Trophoblast cell (in vitro differentiated cells and primary cell): ENCODE results near the gene ROBO1.
"Not testable (repeated sequence)": the region's sequence is repeated elsewhere in the genome, so short reads cannot be mapped to it uniquely, and the experiment has no call there.

Experiments used
- DNase-seq, 2 donors: peaks; one replicate each; pipeline ENCODE4 v3.0.0-alpha.2; 2016
- H2AFZ ChIP-seq: 2 replicates; pipeline ENCODE4 v1.6.1; 2013; ENCODE audit warnings: low read length, moderate library complexity, mild to moderate bottlenecking; ENCODE audit not compliant: insufficient read depth, poor library complexity
- H2AK5ac ChIP-seq: 2 replicates; pipeline ENCODE4 v1.6.1; 2013; ENCODE audit warnings: mild to moderate bottlenecking, low read length
- H2BK120ac ChIP-seq: 2 replicates; pipeline ENCODE4 v1.6.1; 2013; ENCODE audit warnings: low read length, mild to moderate bottlenecking, moderate library complexity; ENCODE audit not compliant: insufficient read depth, poor library complexity
- H2BK12ac ChIP-seq: 2 replicates; pipeline ENCODE4 v1.6.1; 2013; ENCODE audit warnings: mild to moderate bottlenecking, low read length, moderate library complexity
- H2BK5ac ChIP-seq: 2 replicates; pipeline ENCODE4 v1.6.1; 2013; ENCODE audit warnings: low read length, low read depth, moderate library complexity, mild to moderate bottlenecking; ENCODE audit not compliant: poor library complexity
- H3K14ac ChIP-seq: 2 replicates; pipeline ENCODE4 v1.6.1; 2013; ENCODE audit warnings: mild to moderate bottlenecking, low read length
- H3K18ac ChIP-seq: 2 replicates; pipeline ENCODE4 v1.6.1; 2013; ENCODE audit warnings: mild to moderate bottlenecking, low read length
- H3K23ac ChIP-seq: 2 replicates; pipeline ENCODE4 v1.6.1; 2013; ENCODE audit warnings: low read length
- H3K27ac ChIP-seq: 2 replicates; pipeline ENCODE4 v1.5.1; 2013; ENCODE audit warnings: low read depth, mild to moderate bottlenecking, inconsistent platforms, low read length, moderate library complexity
- H3K27me3 ChIP-seq: 2 replicates; pipeline ENCODE4 v1.6.1; 2013; ENCODE audit warnings: inconsistent platforms, mild to moderate bottlenecking, low read length, moderate library complexity; ENCODE audit not compliant: insufficient read depth
- H3K36me3 ChIP-seq, 2 experiments: 1 replicate in 1 of 2; 2 replicates in 1 of 2; pipeline ENCODE4 v1.6.1; 2013; ENCODE audit warnings: low read length in 2 of 2, mild to moderate bottlenecking in 2 of 2, moderate library complexity in 1 of 2; ENCODE audit not compliant: insufficient read depth in 2 of 2, control insufficient read depth in 1 of 2
- H3K4ac ChIP-seq: 2 replicates; pipeline ENCODE4 v1.6.1; 2013; ENCODE audit warnings: low read depth, mild to moderate bottlenecking, low read length, moderate library complexity
- H3K4me1 ChIP-seq, 2 experiments: 1 replicate in 1 of 2; 2 replicates in 1 of 2; pipeline ENCODE4 v1.6.1; 2013; ENCODE audit warnings: low read length in 2 of 2, mild to moderate bottlenecking in 2 of 2, moderate library complexity in 1 of 2; ENCODE audit not compliant: insufficient read depth in 2 of 2, control insufficient read depth in 1 of 2
- H3K4me2 ChIP-seq: 2 replicates; pipeline ENCODE4 v1.6.1; 2013; ENCODE audit warnings: inconsistent platforms, mild to moderate bottlenecking, low read length, moderate library complexity
- H3K4me3 ChIP-seq: 2 replicates; pipeline ENCODE4 v1.5.1; 2013; ENCODE audit warnings: mild to moderate bottlenecking, low read depth, low read length, inconsistent platforms
- H3K79me1 ChIP-seq: one replicate; pipeline ENCODE4 v1.6.1; 2013; ENCODE audit warnings: low read length
- H3K79me2 ChIP-seq: 2 replicates; pipeline ENCODE4 v1.6.1; 2013; ENCODE audit warnings: low read length, mild to moderate bottlenecking; ENCODE audit not compliant: control insufficient read depth, insufficient read depth, poor library complexity
- H3K9ac ChIP-seq: 2 replicates; pipeline ENCODE4 v1.6.1; 2013; ENCODE audit warnings: mild to moderate bottlenecking, low read length
- H3K9me3 ChIP-seq: 2 replicates; pipeline ENCODE4 v1.6.1; 2013; ENCODE audit warnings: low read depth, mild to moderate bottlenecking, control low read depth, inconsistent platforms, low read length; ENCODE audit not compliant: insufficient read depth
- H4K12ac ChIP-seq: 2 replicates; pipeline ENCODE4 v1.6.1; 2013; ENCODE audit warnings: low read depth, mild to moderate bottlenecking, low read length, moderate library complexity
- H4K8ac ChIP-seq: 2 replicates; pipeline ENCODE4 v1.6.1; 2013; ENCODE audit warnings: low read depth, mild to moderate bottlenecking, low read length, moderate library complexity
- H4K91ac ChIP-seq: one replicate; pipeline ENCODE4 v1.6.1; 2013; ENCODE audit warnings: low read depth, mild to moderate bottlenecking, low read length, moderate library complexity
- WGBS: extraction: QIAGEN DNeasy Blood & Tissue Kit; methylation state at CpG from one replicate; pipeline ENCODE4 v1.1.7; 2013; ENCODE audit warnings: missing lambda C conversion rate; ENCODE audit not compliant: insufficient read length, insufficient coverage; ENCODE audit errors: extremely low coverage; 5-methylcytosine and 5-hydroxymethylcytosine counted together

Gene ROBO1

DNA sequence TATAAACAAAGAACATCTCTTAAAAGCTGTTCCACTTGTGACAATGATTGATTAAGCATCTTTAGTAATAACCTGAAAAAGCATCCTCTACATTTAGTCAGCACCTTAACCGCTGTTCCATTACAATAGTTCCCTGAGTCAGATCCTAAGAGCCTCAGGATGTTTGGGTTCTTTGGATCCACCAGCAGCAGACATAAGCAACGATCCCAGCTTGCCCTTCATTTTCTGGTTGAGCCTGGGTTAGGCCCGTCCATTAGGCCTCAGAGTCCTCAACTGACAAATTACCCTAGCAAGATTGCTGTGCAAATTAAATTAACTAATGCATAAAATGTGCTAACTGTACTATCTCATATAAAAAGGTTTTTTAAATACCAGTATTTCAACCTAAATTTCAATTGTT is 42.3 kb upstream of the ROBO1 start:
- no CpG with 5 or more reads among the region's 3 CpGs for WGBS
- H3K27me3 ChIP-seq = no peaks in the 10 kb centered on the region
- H2BK12ac ChIP-seq = no peak overlapping the region
- no peak overlapping the region for H2AFZ ChIP-seq
- no peak overlapping the region for H3K4me3 ChIP-seq
- no peak overlapping the region for H4K12ac ChIP-seq
- H3K4me1 ChIP-seq = no peaks in the 10 kb centered on the region
- H4K8ac ChIP-seq = no peak overlapping the region
- no peak overlapping the region for H3K14ac ChIP-seq
- H3K9ac ChIP-seq = no peak overlapping the region
- DNase-seq = no peak
- H3K9me3 ChIP-seq = no peaks in the 10 kb centered on the region
- H3K79me1 ChIP-seq = no peaks in the 10 kb centered on the region
- no peak overlapping the region for H2BK120ac ChIP-seq
- H3K36me3 ChIP-seq = no peaks in the 10 kb centered on the region
- no peaks in the 10 kb centered on the region for H3K79me2 ChIP-seq
- no peak overlapping the region for H3K4ac ChIP-seq
- no peak overlapping the region for H4K91ac ChIP-seq
- H2BK5ac ChIP-seq = no peak overlapping the region
- H3K18ac ChIP-seq = no peak overlapping the region
- H3K23ac ChIP-seq = no peak overlapping the region
- no peak overlapping the region for H3K4me2 ChIP-seq
- no peak overlapping the region for H2AK5ac ChIP-seq
- H3K27ac ChIP-seq = no peak overlapping the region

- Histone ChIP-seq H4K12ac (no peak overlapping the region), H3K79me1 (no peaks in the 10 kb centered on the region), H3K4me3 (no peak overlapping the region), H4K91ac (no peak overlapping the region), H2BK5ac (no peak overlapping the region), H3K9ac (no peak overlapping the region), H2BK12ac (no peak overlapping the region), H3K27me3 (no peaks in the 10 kb centered on the region), H3K23ac (no peak overlapping the region), H3K4me1 (no peaks in the 10 kb centered on the region), H3K36me3 (no peaks in the 10 kb centered on the region), H3K27ac (no peak overlapping the region), H3K79me2 (no peaks in the 10 kb centered on the region), H3K18ac (no peak overlapping the region), H3K14ac (no peak overlapping the region), H2AFZ (no peak overlapping the region), H3K4ac (no peak overlapping the region), H4K8ac (no peak overlapping the region), H3K4me2 (no peak overlapping the region), H2AK5ac (no peak overlapping the region), H3K9me3 (no peaks in the 10 kb centered on the region), H2BK120ac (no peak overlapping the region)
- WGBS = no CpG with 5 or more reads among the region's 2 CpGs
- peak; percentile 10 to 49 for DNase-seq
Observed at GRCh38 chr3:79809106-79809505, 41.3 kb upstream of the ROBO1 start.

DNA sequence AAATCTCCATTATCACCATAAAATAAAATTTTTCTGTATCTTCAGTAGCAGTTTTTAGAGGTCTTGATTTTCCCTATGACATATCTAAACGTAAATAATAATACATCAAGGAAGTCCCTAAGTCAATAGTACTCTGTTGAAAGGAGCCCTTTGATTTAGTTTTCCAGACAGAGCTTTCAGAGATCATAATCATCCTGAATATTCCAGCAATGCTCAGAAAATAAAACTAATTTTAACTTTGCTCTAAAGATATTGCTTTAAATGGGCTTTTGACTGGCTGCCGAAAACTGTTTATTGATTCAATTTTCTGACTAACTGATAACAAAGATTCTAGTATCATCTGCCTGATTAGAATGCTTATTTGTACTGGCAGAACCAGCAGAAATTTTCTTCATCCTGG is 40.7 kb upstream of the ROBO1 start:
- no peaks in the 10 kb centered on the region for H3K79me2 ChIP-seq
- H3K79me1 ChIP-seq = no peaks in the 10 kb centered on the region
- H2AK5ac ChIP-seq = no peak overlapping the region
- no peak overlapping the region for H3K9ac ChIP-seq
- H3K36me3 ChIP-seq = no peaks in the 10 kb centered on the region
- no peak overlapping the region for H2BK120ac ChIP-seq
- no peak overlapping the region for H3K14ac ChIP-seq
- H3K4me3 ChIP-seq = no peak overlapping the region
- no peak overlapping the region for H2BK5ac ChIP-seq
- no CpG with 5 or more reads among the region's 2 CpGs for WGBS
- no peak overlapping the region for H3K23ac ChIP-seq
- no peak overlapping the region for H2BK12ac ChIP-seq
- H4K12ac ChIP-seq = no peak overlapping the region
- H2AFZ ChIP-seq = no peak overlapping the region
- no peak overlapping the region for H4K91ac ChIP-seq
- H3K18ac ChIP-seq = no peak overlapping the region
- no peaks in the 10 kb centered on the region for H3K27me3 ChIP-seq
- H3K4ac ChIP-seq = no peak overlapping the region
- no peak overlapping the region for H3K4me2 ChIP-seq
- H3K4me1 ChIP-seq = no peaks in the 10 kb centered on the region
- no peak overlapping the region for H4K8ac ChIP-seq
- no peak overlapping the region for H3K27ac ChIP-seq
- no peaks in the 10 kb centered on the region for H3K9me3 ChIP-seq
- DNase-seq = no peak

DNA sequence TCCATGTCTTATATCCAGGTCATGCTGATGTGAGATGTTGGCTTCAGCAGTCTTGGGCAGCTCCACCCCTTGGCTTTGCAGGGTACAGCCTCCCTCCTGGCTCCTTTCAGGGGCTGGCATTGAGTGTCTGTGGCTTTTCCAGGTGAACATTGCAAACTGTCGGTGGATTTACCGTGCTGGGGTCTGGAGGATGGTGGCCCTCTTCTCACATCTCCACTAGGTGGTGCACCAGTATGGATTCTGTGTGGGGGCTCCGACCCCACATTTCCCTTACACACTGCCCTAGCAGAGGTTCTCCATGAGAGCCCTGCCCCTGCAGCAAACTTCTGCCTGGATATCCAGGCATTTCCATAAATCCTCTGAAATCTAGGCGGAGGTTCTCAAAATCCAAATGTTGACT is 22.4 kb upstream of the ROBO1 start:
- H3K4me2 ChIP-seq, H3K4me1 ChIP-seq, H3K9ac ChIP-seq, H3K79me1 ChIP-seq, H3K18ac ChIP-seq, H4K91ac ChIP-seq, H3K79me2 ChIP-seq, H2BK5ac ChIP-seq, H2AK5ac ChIP-seq, H3K27me3 ChIP-seq, H2BK120ac ChIP-seq, H3K4me3 ChIP-seq, H2BK12ac ChIP-seq, H3K9me3 ChIP-seq, H3K4ac ChIP-seq, H3K23ac ChIP-seq, H2AFZ ChIP-seq, H3K27ac ChIP-seq, H3K36me3 ChIP-seq, H4K12ac ChIP-seq, DNase-seq, H4K8ac ChIP-seq, H3K14ac ChIP-seq: not testable (repeated sequence)
- WGBS = no CpG with 5 or more reads among the region's 4 CpGs
